ENCODE measurements around the gene MACF1. TPM values are rescaled to one million over a fixed set of nuclear protein-coding genes. Genes with fewer than 3 reads are reported as not detected.

The MACF1 gene
- total and polyA plus RNA-seq, 7 donors, result 38.9 to 162 (median 71.4) TPM

DNA sequence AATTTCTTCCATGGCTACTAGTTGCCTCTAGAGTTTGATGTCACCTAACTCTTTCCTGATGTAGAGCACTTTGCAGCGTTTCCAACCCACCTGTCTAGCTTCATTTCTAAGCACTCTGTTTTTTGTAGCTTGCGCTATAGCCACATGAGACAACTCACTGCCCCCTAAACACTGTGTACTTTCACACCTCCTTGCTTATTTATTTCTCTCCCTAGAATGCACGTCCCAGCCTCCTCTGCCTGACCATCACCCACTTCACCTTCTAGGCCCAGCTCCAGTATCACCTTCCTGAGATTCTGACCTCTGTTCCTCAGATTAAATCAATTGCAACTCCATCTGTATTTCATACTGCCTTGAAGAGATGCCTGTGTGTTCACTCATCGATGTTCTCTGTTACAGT is 32.5 kb downstream of the MACF1 start:
- WGBS, 3 donors, result 77 to 82% (median 79%) methylated on average over 4 of the region's 4 CpGs

DNA sequence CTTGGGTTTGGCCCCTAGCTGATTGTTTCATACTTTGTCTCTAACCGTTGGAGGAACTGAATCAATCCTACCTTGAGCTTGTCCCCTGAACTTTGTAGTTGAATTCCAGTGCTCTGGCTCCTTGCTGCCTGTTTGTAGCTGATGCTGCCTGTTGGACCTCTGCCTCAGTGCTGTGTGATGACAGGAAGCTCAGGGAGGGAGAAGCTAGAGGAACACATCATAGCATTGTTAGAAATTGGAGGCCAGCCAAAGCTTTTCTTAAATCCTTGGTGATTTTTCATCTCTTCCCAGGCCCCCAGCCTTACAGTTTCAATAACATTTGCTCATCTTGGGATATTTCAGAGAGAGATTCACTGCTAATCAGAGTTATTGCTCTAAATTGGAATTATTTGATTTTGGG is 34.0 kb downstream of the MACF1 start:
- H3K27me3 ChIP-seq (ENCODE audit: insufficient read depth in 3 of 3, low read length in 2 of 3), result no peaks in the 10 kb centered on the region
- H3K4me1 ChIP-seq, result peaks cover 3% of the 10 kb centered on the region
- ATAC-seq, result no peak
- DNase-seq, result no peak
- intact Hi-C loops (cut with DNase I), result no loop called here
- no peaks in the 10 kb centered on the region for H3K9me3 ChIP-seq
- no peak overlapping the region for H3K4me3 ChIP-seq
- 24 to 56% (median 47%) methylated on average over 1 of the region's 1 CpG for WGBS, 3 donors
- H3K36me3 ChIP-seq (ENCODE audit: insufficient read depth in 1 of 2, low read depth in 1 of 2), result peaks cover 0 to 12% of the 10 kb centered on the region in 2 donors
- no peak overlapping the region for H3K27ac ChIP-seq
- TF ChIP-seq, protein P1, sequence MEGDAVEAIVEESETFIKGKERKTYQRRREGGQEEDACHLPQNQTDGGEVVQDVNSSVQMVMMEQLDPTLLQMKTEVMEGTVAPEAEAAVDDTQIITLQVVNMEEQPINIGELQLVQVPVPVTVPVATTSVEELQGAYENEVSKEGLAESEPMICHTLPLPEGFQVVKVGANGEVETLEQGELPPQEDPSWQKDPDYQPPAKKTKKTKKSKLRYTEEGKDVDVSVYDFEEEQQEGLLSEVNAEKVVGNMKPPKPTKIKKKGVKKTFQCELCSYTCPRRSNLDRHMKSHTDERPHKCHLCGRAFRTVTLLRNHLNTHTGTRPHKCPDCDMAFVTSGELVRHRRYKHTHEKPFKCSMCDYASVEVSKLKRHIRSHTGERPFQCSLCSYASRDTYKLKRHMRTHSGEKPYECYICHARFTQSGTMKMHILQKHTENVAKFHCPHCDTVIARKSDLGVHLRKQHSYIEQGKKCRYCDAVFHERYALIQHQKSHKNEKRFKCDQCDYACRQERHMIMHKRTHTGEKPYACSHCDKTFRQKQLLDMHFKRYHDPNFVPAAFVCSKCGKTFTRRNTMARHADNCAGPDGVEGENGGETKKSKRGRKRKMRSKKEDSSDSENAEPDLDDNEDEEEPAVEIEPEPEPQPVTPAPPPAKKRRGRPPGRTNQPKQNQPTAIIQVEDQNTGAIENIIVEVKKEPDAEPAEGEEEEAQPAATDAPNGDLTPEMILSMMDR (IDR thresholded peaks at IDR 0.05), result no peak

More for the DNA sequence above, 32.5 kb downstream of the MACF1 start:
- intact Hi-C loops (cut with DNase I), result no loop called here
- Histone ChIP-seq H3K9me3 (no peaks in the 10 kb centered on the region), H3K36me3 (ENCODE audit: insufficient read depth in 1 of 2, low read depth in 1 of 2) (peaks cover 0 to 27% of the 10 kb centered on the region in 2 donors), H3K27ac (no peak overlapping the region), H3K27me3 (ENCODE audit: insufficient read depth in 3 of 3, low read length in 2 of 3) (no peaks in the 10 kb centered on the region), H3K4me1 (peaks cover 3% of the 10 kb centered on the region), H3K4me3 (no peak overlapping the region)
- DNase-seq, result no peak
- TF ChIP-seq, protein P1 (IDR thresholded peaks at IDR 0.05), result no peak
- peak in 1 of 4 donors; percentile 30 for ATAC-seq

DNA sequence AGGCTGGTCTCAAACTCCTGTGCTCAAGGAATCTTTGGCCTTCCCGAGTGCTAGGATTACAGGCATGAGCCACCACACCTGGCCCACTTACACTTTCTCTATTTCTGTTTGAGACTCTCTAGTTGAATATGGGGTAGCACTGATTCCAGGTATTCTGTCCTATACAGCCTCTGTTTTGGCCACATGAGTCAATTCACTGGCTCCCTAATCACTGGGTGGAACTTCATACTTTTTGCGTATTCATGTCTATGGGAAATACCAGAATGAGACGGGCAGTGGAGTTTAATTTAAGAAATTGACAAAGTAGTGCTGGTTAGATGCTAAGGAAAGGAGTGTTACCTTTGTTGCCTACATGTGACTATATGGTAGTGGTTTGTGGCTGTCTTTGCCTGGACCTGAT is 35.5 kb downstream of the MACF1 start:
- H3K27ac ChIP-seq, result no peak overlapping the region
- WGBS, 3 donors, result 89 to 98% (median 95%) methylated on average over 3 of the region's 3 CpGs
- TF ChIP-seq, protein P1 (IDR thresholded peaks at IDR 0.05), result no peak
- H3K4me3 ChIP-seq, result no peak overlapping the region
- intact Hi-C loops (cut with DNase I), result no loop called here
- DNase-seq, result no peak
- no peak for ATAC-seq
- H3K9me3 ChIP-seq, result no peaks in the 10 kb centered on the region
- no peaks in the 10 kb centered on the region for H3K27me3 ChIP-seq (ENCODE audit: insufficient read depth in 3 of 3, low read length in 2 of 3)
- H3K36me3 ChIP-seq (ENCODE audit: insufficient read depth in 1 of 2, low read depth in 1 of 2), result peaks cover 0 to 11% of the 10 kb centered on the region in 2 donors
- peaks cover 3% of the 10 kb centered on the region for H3K4me1 ChIP-seq

DNA sequence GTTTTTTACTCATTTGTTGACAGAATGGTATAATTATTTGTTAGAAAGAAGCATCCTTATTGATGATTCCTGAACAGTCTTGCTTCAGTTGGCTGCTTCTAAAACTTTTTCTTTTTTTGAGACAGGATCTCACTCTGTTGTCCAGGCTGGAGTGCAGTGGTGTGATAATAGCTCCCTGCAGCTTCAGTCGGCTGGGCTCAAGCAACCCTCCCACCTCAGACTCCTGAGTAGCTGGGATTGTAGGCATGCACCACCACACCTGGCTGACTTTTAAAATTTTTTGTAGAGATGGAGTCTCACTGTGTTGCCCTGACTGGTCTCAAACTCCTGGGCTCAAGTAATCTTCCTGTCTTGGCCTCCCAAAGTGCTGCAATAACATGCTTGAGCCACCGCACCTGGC is 38.8 kb downstream of the MACF1 start:
- DNase-seq, result no peak
- peaks cover 0 to 4% of the 10 kb centered on the region in 2 donors for H3K36me3 ChIP-seq (ENCODE audit: insufficient read depth in 1 of 2, low read depth in 1 of 2)

More for the DNA sequence above, 38.8 kb downstream of the MACF1 start:
- WGBS, 3 donors, result 93 to 95% (median 93%) methylated on average over 2 of the region's 2 CpGs
- H3K9me3 ChIP-seq, result no peaks in the 10 kb centered on the region
- H3K4me3 ChIP-seq, result no peak overlapping the region
- no peak overlapping the region for H3K27ac ChIP-seq
- ATAC-seq, result no peak
- no peaks in the 10 kb centered on the region for H3K27me3 ChIP-seq (ENCODE audit: insufficient read depth in 3 of 3, low read length in 2 of 3)
- no peaks in the 10 kb centered on the region for H3K4me1 ChIP-seq
- TF ChIP-seq, protein P1 (IDR thresholded peaks at IDR 0.05), result no peak
- intact Hi-C loops (cut with DNase I), result no loop called here
